LNCaP clone FGC (cell line): ENCODE measurements around the gene UROD.

Experiments used
- DNase-seq: peaks from one replicate; pipeline ENCODE4 v3.0.0-alpha.2; 2011; ENCODE audit warnings: low read depth
- H3K4me3 ChIP-seq: 2 replicates; pipeline ENCODE4 v1.5.1; 2011; ENCODE audit warnings: mild to moderate bottlenecking, low read depth, low read length, control low read depth
- TF ChIP-seq, protein P1 (sequence below): IDR thresholded peaks from 2 replicates; pipeline ENCODE4 v1.5.1; 2012; ENCODE audit warnings: mild to moderate bottlenecking; ENCODE audit not compliant: control insufficient read depth, insufficient read depth; ENCODE audit errors: extremely low read depth

The UROD gene

DNA sequence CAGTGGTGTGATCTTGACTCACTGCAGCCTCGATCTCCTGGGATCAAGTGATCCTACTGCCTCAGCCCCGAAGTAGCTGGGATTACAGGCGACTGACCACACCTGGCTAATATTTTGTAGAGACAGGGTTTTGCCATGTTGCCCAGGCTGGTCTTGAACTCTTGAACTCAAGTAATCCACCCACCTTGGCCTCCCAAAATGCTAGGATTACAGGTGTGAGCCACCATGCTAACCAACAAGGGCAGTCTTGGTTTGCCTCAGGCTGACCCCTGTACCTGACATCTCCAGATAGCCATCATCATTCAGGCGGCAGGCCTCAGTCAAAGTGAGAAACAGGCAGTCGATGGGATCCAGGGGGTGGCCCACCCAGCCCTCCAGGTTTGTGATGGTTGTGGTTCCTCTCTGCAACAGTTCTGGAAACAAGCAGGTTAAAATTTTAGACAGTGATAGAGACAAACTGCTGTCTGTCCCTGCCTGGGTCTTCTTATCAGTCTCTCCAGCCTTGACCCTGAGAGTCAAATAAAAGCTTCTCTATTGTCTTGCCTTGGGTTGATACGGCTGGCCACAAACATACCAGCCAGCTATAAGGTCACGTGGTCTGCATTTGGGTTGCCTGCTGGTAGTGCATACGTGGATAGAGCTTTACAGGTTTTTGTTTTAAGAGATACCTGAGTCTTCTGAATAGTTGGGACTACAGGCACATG is 26.8 kb downstream of the UROD start:
- DNase-seq, result no peak
- TF ChIP-seq, protein P1, sequence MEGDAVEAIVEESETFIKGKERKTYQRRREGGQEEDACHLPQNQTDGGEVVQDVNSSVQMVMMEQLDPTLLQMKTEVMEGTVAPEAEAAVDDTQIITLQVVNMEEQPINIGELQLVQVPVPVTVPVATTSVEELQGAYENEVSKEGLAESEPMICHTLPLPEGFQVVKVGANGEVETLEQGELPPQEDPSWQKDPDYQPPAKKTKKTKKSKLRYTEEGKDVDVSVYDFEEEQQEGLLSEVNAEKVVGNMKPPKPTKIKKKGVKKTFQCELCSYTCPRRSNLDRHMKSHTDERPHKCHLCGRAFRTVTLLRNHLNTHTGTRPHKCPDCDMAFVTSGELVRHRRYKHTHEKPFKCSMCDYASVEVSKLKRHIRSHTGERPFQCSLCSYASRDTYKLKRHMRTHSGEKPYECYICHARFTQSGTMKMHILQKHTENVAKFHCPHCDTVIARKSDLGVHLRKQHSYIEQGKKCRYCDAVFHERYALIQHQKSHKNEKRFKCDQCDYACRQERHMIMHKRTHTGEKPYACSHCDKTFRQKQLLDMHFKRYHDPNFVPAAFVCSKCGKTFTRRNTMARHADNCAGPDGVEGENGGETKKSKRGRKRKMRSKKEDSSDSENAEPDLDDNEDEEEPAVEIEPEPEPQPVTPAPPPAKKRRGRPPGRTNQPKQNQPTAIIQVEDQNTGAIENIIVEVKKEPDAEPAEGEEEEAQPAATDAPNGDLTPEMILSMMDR, result no peak
- no peak overlapping the region for H3K4me3 ChIP-seq

DNA sequence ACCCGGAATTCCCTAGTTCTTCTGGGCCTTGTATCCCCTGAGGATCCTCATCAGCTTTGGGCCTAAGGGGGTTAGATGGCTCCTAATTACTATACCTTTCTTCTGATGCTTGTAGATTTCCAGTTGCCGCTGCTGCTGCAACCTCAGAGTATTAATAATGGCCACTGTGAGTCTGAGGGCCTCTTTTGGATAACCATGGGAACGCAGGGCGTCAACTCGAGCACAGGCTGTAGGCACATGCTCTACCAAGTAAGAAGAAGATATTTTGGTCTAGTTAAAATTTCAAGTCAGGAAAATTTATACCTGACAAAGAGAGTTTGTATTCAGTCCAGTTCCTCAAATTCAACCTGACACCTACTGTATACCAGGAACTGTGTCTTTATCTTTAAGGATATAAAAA is 28.2 kb downstream of the UROD start:
- no peak overlapping the region for H3K4me3 ChIP-seq
- TF ChIP-seq, protein P1, result no peak
- DNase-seq, result no peak

DNA sequence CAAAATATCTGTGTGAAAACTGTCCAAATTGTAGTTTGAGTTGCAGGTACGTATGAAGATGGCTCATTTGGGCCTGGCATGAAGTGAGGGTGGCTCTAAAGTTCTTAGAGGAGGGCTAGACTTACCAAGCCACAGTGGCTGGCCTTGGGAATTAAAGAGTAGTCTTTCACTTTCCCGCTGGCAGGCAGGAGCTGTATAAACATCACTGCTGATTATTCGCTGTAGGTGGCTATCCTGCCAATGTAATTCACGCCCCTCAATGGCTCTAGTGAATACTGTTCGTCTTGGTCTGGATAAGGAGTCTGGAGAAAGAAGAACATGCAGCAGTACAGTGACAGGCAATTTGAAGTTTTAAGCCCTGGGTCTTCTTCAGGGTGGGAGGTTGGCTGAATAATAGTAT is 31.0 kb downstream of the UROD start:
- H3K4me3 ChIP-seq, result no peak overlapping the region
- TF ChIP-seq, protein P1, result no peak
- no peak for DNase-seq

DNA sequence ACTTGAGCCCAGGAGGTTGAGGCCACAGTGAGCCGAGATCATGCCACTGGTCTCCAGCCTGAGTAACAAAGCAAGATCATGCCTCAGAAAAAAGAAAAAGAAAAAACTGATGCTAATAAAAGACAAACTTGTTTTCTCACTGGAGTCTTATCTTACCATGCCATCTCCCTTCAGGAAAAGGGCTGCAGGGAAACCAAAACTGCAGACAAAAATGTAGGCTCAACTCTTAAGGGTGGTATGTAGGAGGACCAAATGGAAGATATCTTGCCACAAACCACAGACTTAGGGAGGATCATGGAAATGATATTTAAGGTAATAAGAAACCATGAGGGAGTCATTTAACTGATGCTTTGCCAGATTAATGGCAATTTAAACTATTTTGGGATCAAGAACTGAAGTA is 32.9 kb downstream of the UROD start:
- no peak overlapping the region for H3K4me3 ChIP-seq
- no peak for DNase-seq
- TF ChIP-seq, protein P1, result no peak

DNA sequence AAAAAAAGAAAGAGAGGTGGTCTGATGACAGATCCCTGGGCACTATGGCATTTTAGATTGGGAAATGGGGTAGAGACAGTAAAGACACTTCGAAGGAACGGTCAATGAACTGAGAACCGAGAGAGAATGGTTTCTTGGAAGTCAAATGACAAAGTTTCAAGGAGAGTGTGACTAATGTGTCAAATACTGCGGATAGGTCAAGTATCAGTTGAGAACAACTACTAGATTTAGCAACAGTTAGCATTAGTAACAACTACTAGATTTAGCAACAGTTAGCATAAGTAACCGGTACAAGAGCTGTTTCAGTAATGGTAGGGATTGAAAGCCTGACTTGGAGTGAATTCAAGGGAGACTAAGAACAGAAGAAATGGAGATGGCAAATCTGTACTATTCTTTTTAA is 35.0 kb downstream of the UROD start:
- no peak overlapping the region for H3K4me3 ChIP-seq
- TF ChIP-seq, protein P1, result no peak
- no peak for DNase-seq

DNA sequence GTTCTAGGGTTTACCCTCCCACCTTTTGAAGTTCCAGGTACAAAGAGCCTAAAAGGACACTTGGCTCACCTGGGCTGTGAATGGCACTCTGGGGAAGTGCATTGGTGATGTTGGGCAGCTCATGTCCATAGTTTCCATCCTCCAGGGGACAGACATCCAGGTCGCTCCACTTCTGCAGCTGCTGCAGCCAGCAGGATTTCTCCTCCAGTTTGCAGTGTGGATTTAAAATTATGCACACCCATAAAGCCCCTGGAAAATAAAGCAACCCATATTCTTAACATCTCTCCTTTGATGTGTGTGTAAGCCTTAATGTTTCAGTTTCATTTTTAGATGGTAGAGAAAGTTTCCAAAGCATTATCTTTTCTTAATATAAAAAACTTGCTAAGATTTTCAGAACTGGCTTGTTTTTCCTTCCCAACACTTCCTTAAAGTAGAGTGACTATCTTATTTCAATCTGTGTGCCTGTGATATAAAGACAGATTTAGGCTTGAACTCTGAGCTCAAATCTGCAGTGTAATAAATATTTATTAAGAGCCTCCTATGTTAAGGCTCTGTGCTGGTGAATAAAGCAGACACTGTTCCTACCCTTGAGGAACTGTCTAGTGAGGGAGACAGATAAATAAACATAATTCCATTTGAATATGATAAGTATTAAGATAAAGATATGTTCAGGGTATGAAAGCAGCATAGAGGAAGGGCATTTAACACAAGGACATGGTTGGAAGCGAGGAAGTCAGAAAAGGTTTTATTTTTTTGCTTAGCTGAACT is 39.1 kb downstream of the UROD start:
- TF ChIP-seq, protein P1, result no peak
- H3K4me3 ChIP-seq, result no peak overlapping the region
- no peak for DNase-seq

DNA sequence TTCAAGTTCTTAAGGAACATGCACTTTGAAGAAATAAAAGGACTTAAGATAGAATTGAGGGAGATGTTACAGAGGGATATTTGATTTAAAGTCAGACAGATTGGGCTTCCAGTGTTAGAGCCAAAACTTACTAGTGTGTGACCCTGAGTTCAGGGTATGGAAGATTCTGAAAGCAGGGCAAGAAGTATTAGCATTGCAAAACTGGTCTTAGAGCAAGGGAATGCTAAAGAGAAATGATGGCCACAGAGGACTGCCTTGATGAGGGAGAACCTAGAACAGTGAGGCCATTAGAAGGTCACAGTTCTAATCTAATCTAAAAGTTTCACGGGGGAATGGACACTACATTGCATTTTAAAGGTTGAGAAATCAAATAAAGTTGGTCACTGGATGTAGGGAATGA is 45.5 kb downstream of the UROD start:
- no peak for DNase-seq
- H3K4me3 ChIP-seq, result no peak overlapping the region
- TF ChIP-seq, protein P1, result no peak
